CD4-positive, alpha-beta T cell (primary cell): Measurements from ENCODE around the gene PAX6. TPM values are rescaled to one million over a fixed set of nuclear protein-coding genes. Genes with fewer than 3 reads are reported as not detected.
"Not testable (repeated sequence)": the region's sequence is repeated elsewhere in the genome, so short reads cannot be mapped to it uniquely, and the experiment has no call there.

Source experiments
- ATAC-seq: fragments of 200-7000 bp; cut with Tn5 transposase; one replicate; pipeline ENCODE4 v1.10.0; 2022; ENCODE audit warnings: mild to moderate bottlenecking; ENCODE audit not compliant: poor library complexity
- CTCF ChIA-PET: fragments of 350-600 bp; sonication (Branson Sonifier 250); formaldehyde crosslinking; loops from one replicate; lab custom pipeline; 2021; ENCODE audit warnings: antibody characterized with exemption, inconsistent platforms; lab: Charles Lee
- POLR2A ChIA-PET: fragments of 350-600 bp; sonication (Branson Sonifier 250); formaldehyde crosslinking; loops from one replicate; lab custom pipeline; 2021; ENCODE audit warnings: antibody characterized with exemption, inconsistent platforms; lab: Charles Lee
- DNase-seq, 14 experiments: peaks; one replicate each; pipeline ENCODE4 v3.0.0-alpha.2; 2013 to 2020; ENCODE audit warnings: mixed read lengths in 2 of 14
- H3K27ac ChIP-seq, 2 donors: one replicate each; pipeline versions ENCODE4 v1.5.1 to v1.7.0; 2013; ENCODE audit warnings: low read length in 2 of 2, low read depth in 1 of 2, mild to moderate bottlenecking in 1 of 2
- H3K27me3 ChIP-seq, 2 experiments: 1 replicate in 1 of 2; 2 replicates in 1 of 2; pipeline versions ENCODE4 v1.6.1 to v1.7.0; 2013; ENCODE audit warnings: low read length in 2 of 2, control low read depth in 1 of 2, mild to moderate bottlenecking in 1 of 2, moderate library complexity in 1 of 2; ENCODE audit not compliant: insufficient read depth in 2 of 2, control insufficient read depth in 1 of 2
- H3K36me3 ChIP-seq: one replicate; pipeline ENCODE4 v1.6.1; 2013; ENCODE audit warnings: low read length, control low read depth; ENCODE audit not compliant: insufficient read depth
- H3K4me1 ChIP-seq: one replicate; pipeline ENCODE4 v1.6.1; 2013; ENCODE audit warnings: low read length, control low read depth; ENCODE audit not compliant: insufficient read depth
- H3K4me3 ChIP-seq: one replicate; pipeline ENCODE4 v1.5.1; 2013; ENCODE audit warnings: mild to moderate bottlenecking, low read length, moderate library complexity
- H3K9me3 ChIP-seq, 2 experiments: 1 replicate in 1 of 2; 2 replicates in 1 of 2; pipeline versions ENCODE4 v1.6.1 to v1.7.0; 2013; ENCODE audit warnings: low read length in 2 of 2, mild to moderate bottlenecking in 2 of 2, control low read depth in 1 of 2, moderate library complexity in 1 of 2; ENCODE audit not compliant: control insufficient read depth in 1 of 2, insufficient read depth in 1 of 2
- H3K27ac Mint-ChIP-seq: one replicate; pipeline ENCODE4 v1.8.0; 2020; ENCODE audit warnings: mixed read lengths
- H3K27me3 Mint-ChIP-seq: one replicate; pipeline ENCODE4 v1.8.0; 2021; ENCODE audit warnings: mixed read lengths
- H3K36me3 Mint-ChIP-seq: one replicate; pipeline ENCODE4 v1.8.0; 2021; ENCODE audit warnings: low read depth, mixed read lengths
- H3K4me1 Mint-ChIP-seq: one replicate; pipeline ENCODE4 v1.8.0; 2021; ENCODE audit warnings: low read depth, mixed read lengths
- H3K4me3 Mint-ChIP-seq: one replicate; pipeline ENCODE4 v1.8.0; 2020; ENCODE audit warnings: mild to moderate bottlenecking, mixed read lengths
- H3K9me3 Mint-ChIP-seq: one replicate; pipeline ENCODE4 v1.8.0; 2020; ENCODE audit warnings: mixed read lengths
- intact Hi-C, 2 experiments: fragments of 100-400 bp; cut with DNase I in 1 of 2; cut with micrococcal nuclease in 1 of 2; formaldehyde crosslinking; loops; one replicate each; pipeline versions ENCODE4 v1.15.1 to v1.9.0; 2023 to 2025; cut with DNase I, micrococcal nuclease
- total RNA-seq, 174 experiments: library from RNA in 2 of 174; stranded (reverse) in 2 of 174; gene quantifications; one replicate each; pipeline ENCODE4 v1.2.3 and lab custom pipeline; 2021 to 2026
- TF ChIP-seq, protein P1 (sequence below): fragments of 200-600 bp; IDR thresholded peaks from one replicate; pipeline ENCODE4 v1.8.0; 2022; ENCODE audit warnings: antibody characterized with exemption, mild to moderate bottlenecking

Gene PAX6
- total RNA-seq, 2 experiments from 2014 or later = not detected

DNA sequence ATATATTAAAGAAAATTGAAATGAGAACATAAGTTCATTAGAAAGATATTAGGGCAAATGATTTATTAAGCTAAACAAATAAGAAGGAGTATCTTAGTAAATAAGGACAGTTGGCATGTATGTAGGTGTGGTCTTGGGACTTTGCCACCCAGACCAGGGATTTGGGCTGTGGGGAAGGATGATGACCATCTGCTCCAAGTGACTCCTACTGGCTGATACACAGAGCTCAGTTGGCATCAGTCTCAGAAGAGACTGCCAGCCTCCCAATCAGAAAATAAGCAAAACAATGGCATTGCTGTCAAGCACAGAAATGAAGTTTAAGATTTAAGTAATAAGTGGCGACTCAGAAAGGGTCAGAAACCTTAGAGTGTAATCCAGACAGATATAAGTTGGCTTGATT is 49.5 kb downstream of the PAX6 start:
- no peaks in the 10 kb centered on the region for H3K27me3 ChIP-seq
- no peak overlapping the region for H3K27ac ChIP-seq
- H3K4me1 Mint-ChIP-seq = no peaks in the 10 kb centered on the region
- TF ChIP-seq, protein P1, sequence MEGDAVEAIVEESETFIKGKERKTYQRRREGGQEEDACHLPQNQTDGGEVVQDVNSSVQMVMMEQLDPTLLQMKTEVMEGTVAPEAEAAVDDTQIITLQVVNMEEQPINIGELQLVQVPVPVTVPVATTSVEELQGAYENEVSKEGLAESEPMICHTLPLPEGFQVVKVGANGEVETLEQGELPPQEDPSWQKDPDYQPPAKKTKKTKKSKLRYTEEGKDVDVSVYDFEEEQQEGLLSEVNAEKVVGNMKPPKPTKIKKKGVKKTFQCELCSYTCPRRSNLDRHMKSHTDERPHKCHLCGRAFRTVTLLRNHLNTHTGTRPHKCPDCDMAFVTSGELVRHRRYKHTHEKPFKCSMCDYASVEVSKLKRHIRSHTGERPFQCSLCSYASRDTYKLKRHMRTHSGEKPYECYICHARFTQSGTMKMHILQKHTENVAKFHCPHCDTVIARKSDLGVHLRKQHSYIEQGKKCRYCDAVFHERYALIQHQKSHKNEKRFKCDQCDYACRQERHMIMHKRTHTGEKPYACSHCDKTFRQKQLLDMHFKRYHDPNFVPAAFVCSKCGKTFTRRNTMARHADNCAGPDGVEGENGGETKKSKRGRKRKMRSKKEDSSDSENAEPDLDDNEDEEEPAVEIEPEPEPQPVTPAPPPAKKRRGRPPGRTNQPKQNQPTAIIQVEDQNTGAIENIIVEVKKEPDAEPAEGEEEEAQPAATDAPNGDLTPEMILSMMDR = no peak
- no peak overlapping the region for H3K4me3 Mint-ChIP-seq
- H3K4me3 ChIP-seq = no peak overlapping the region
- ATAC-seq (no peak), DNase-seq (no peak)
- no peaks in the 10 kb centered on the region for H3K4me1 ChIP-seq
- intact Hi-C loops = no loop called here
- POLR2A ChIA-PET = no interaction called here
- H3K9me3 Mint-ChIP-seq = no peaks in the 10 kb centered on the region
- CTCF ChIA-PET = no interaction called here
- H3K36me3 ChIP-seq = no peaks in the 10 kb centered on the region
- no peaks in the 10 kb centered on the region for H3K9me3 ChIP-seq
- H3K27ac Mint-ChIP-seq = no peak overlapping the region
- H3K27me3 Mint-ChIP-seq = no peaks in the 10 kb centered on the region
- peaks cover 4% of the 10 kb centered on the region for H3K36me3 Mint-ChIP-seq

DNA sequence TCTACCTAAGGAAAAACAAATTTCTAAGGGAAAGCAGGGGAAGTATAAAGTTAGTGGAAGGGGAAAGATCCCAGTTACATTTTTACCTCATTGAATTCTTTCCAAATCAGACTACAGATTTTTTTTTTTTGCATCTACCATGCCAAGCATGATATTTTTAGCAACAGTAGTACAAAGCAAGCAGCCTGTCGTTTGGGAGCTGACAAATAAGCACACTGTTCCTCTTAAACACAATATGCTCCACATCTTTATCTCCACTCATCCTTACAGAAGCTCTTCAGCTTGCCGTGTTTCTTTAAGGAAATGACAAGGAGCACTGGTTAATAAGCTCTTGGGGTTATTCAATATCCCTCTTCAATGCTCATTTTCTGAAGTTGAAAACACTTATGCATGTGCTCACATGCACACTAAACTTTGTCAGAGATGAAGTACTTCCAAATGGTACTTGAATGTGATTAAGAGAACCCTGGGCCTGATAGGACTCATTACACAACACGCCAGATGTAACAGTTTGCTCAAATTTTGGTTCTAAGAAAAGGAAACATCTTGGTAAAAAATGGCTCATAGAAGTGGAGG is 53.8 kb downstream of the PAX6 start:
- Mint-ChIP-seq H3K4me1 (no peaks in the 10 kb centered on the region), H3K4me3 (no peak overlapping the region), H3K27ac (no peak overlapping the region), H3K36me3 (no peaks in the 10 kb centered on the region), H3K9me3 (no peaks in the 10 kb centered on the region), H3K27me3 (no peaks in the 10 kb centered on the region)
- TF ChIP-seq, protein P1 = no peak
- Histone ChIP-seq H3K4me1 (no peaks in the 10 kb centered on the region), H3K9me3 (no peaks in the 10 kb centered on the region), H3K36me3 (no peaks in the 10 kb centered on the region), H3K27me3 (no peaks in the 10 kb centered on the region), H3K27ac (no peak overlapping the region), H3K4me3 (no peak overlapping the region)
- CTCF ChIA-PET = interaction anchor here (0.7 kb wide), 1 partner anchor 14 kb away, joined by 3 read pairs; no protein-coding TSS in a partner anchor
- POLR2A ChIA-PET = interaction anchor here (0.5 kb wide), 1 partner anchor 19 kb away, joined by 5 read pairs; no protein-coding TSS in a partner anchor
- DNase-seq (no peak), ATAC-seq (no peak)
- intact Hi-C loops = no loop called here

- H3K27me3 Mint-ChIP-seq = no peaks in the 10 kb centered on the region
- H3K9me3 ChIP-seq = no peaks in the 10 kb centered on the region
- H3K4me3 Mint-ChIP-seq = no peak overlapping the region
- no peak overlapping the region for H3K27ac Mint-ChIP-seq
- H3K36me3 ChIP-seq = no peaks in the 10 kb centered on the region
- no peak overlapping the region for H3K4me3 ChIP-seq
- no peaks in the 10 kb centered on the region for H3K4me1 Mint-ChIP-seq
- peaks cover 3% of the 10 kb centered on the region for H3K36me3 Mint-ChIP-seq
- peaks cover 3% of the 10 kb centered on the region for H3K9me3 Mint-ChIP-seq
- intact Hi-C loops = no loop called here
- no peaks in the 10 kb centered on the region for H3K4me1 ChIP-seq
- no peak for DNase-seq
- CTCF ChIA-PET = no interaction called here
- TF ChIP-seq, protein P1 = no peak
- POLR2A ChIA-PET = interaction anchor here (0.8 kb wide), 1 partner anchor 270 kb away, joined by 5 read pairs; no protein-coding TSS in a partner anchor
- no peak overlapping the region for H3K27ac ChIP-seq
- no peak for ATAC-seq
- H3K27me3 ChIP-seq = no peaks in the 10 kb centered on the region
These were observed 63.5 kb downstream of the PAX6 start for GRCh38 chr11:31747581-31747980.

- H3K27me3 ChIP-seq, H3K4me3 ChIP-seq, H3K27me3 Mint-ChIP-seq, ATAC-seq, H3K4me1 Mint-ChIP-seq, H3K27ac Mint-ChIP-seq, H3K4me3 Mint-ChIP-seq, CTCF ChIA-PET, POLR2A ChIA-PET, H3K4me1 ChIP-seq, H3K36me3 ChIP-seq, H3K27ac ChIP-seq, intact Hi-C loops, DNase-seq: not testable (repeated sequence)
- H3K9me3 ChIP-seq = peaks cover 0 to 14% of the 10 kb centered on the region in 2 experiments
- Mint-ChIP-seq H3K9me3 (peaks cover 14% of the 10 kb centered on the region), H3K36me3 (peaks cover 29% of the 10 kb centered on the region)
These were observed 70.3 kb downstream of the PAX6 start for GRCh38 chr11:31740731-31741368.
